Measurements from ENCODE around the gene LIF.
A peak's percentile ranks its signal among the peaks of the same experiment; 100 is the strongest.

GRCh38 chr22:30202531-30203006 is 44.0 kb downstream of the LIF start:
- peak in 1 of 4 donors; percentile 16 for TF ChIP-seq POLR2A (IDR thresholded peaks at IDR 0.05)
- TF ChIP-seq CTCF (IDR thresholded peaks at IDR 0.05), result no peak
- no peak for TF ChIP-seq EP300 (IDR thresholded peaks at IDR 0.05)
- peak in 2 of 3 donors; percentile 72 to 73 for TF ChIP-seq POLR2AphosphoS5 (IDR thresholded peaks at IDR 0.05)

Data from stomach (tissue), 4 donors.